Fibroblast of skin of abdomen (primary cell): Measurements from ENCODE around the gene TTC6.

ENCODE experiments used
- DNase-seq: peaks from one replicate; pipeline ENCODE4 v3.0.0-alpha.2; 2013

The TTC6 gene

DNA sequence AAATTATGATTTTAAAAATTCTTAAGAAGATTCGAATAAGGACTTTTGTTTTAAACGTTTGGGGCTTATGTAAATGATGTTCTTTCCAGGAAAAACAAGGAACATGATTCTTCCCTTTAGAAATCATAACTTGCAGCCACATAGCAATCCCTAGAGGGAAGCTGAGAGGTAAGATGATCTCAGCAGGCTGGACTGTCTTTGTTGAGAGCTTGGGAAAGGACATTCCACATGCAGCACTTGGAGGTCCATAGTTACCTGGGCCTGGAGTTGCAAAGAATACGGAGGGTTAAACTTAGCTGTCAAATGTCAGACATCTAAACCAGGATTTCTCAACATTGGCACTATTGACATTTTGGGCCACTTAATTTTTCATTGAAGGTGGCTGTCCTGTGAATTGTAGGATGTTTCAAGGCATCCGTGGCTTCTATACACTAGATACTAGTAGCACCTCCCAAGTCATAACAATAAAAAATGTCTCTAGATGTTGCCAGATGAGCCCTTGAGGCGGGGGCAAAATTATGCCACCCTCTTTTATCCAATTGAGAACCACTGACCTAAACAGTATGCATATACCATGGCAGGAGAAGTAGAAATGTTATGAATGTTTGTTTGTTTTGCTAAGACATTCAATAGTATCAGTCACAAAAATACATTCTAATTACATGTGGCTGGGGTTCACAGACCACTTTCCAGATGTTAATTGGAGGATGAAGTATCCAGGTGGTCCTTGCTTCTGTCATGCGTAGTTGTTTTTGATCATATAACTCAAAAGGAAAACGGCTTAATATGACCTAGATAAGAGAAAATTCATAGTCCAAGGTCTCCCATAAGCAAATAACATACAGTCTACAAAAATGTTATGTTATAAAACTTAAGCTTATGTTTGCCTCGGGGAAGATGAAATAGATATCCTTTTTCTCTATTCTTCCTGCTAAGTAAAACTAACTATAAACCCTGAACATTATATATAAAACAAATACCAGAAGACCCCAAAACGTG lies 30.5 kb downstream of the TTC6 start:
- no peak for DNase-seq

DNA sequence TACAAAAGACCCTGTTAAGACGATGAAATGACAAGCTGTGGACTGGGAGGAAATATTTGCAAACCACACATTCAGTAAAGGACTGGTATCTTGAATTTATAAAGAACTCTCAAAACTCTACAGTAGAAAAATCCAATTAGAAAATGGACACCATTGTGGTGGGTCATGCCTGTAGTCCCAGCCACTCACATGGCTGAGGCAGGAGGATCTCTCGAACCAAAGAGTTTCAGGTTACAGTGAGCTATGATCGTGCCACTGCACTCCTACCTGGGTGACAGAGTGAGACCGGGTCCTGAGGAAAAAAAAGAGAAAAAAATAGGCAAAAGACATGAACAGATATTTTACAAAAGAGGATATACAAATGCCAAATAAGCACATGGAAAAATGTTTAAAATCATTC lies 41.9 kb downstream of the TTC6 start:
- no peak for DNase-seq

DNA sequence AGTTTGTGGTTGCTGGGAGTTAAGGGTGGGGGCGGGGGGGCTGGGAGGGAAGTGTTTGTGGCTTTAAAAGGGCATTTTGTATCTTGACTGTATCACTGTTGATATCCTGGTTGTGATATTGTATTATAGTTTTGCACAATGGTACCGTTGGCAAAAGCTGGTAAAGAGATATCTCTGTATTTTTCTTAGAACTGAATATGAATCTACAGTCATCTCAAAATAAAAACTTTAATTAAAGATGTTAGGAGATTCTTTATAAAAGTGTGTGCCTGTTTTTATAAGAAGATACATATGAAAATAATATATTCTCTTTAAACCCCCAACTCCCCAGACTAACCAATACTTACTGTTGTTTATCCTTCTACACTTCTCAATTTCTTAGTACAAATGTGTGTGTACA lies 43.2 kb downstream of the TTC6 start:
- no peak for DNase-seq

DNA sequence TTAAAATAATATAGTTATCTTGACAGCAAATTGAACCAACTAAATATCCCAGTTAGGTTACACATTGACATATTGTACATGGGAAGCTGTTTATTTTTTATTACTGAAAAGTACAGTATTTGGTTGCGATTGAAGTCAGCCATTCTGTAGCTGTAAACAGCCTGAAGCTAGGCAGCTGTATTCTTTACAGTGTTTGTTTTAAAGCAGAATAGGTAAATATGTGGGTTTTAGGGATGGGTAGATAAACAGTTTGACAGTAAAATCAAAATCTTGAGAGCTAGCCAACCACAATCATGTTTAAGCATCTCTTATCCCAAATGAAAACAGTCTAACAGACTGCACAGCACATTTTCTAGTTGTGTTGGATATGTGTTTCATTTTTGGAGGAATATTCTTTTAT lies 45.7 kb downstream of the TTC6 start:
- DNase-seq: no peak

DNA sequence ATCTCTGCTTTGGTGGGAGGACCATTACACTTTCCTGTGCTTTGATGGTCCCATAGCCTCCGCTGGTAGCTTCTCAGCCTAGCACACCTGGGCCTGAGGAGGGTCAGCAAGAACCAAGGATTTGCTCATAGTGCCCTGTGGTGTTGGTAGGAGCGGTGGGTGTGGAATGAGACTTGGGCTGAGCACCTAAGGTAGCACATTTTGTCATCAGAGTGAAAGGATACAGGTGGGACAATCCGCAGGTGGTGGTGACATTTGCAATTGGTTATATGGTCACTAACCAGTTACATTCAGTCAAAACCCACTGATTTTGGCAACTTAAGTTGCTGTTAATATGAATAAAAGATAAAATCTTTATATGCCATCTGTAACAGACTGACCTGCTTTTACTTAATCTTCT lies 46.7 kb downstream of the TTC6 start:
- DNase-seq: no peak

- DNase-seq: no peak
These were observed 48.3 kb downstream of the TTC6 start for GRCh38 chr14:37643701-37644100.
